PFSK-1 (cell line): ENCODE results near the gene C2orf80.

Experiments
- POLR2AphosphoS5 ChIP-seq: IDR thresholded peaks from 2 replicates; pipeline ENCODE4 v1.6.1; 2012; ENCODE audit warnings: low read depth, mild to moderate bottlenecking, control low read depth, low read length, moderate library complexity
- TAF1 ChIP-seq: IDR thresholded peaks from 2 replicates; pipeline ENCODE4 v1.6.1; 2012; ENCODE audit warnings: low read length, control low read depth, borderline replicate concordance; ENCODE audit not compliant: insufficient read depth

DNA sequence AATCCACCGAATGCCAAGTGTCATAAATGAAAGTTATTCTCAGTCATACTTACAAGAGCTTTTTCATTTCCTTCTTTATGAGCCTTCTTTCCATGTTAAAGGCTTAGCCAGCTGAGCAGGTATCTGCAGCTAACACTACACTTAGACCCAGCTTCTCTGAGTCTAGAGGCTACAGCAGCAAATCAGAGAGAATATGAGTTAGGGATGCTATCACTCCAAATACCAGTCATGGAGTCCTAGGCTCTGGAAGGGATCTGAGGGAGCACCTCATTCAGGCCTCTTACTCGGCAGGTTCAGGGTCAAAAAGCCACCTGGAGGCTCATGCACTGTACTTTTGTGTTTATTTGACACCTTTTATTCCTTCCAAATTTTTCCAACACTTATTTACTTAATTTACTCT is 2.9 kb downstream of the C2orf80 start:
- TF ChIP-seq POLR2AphosphoS5, result no peak
- TF ChIP-seq TAF1, result no peak
